Caki2 (cell line): ENCODE results near the gene CHPF. TPM values are rescaled to one million over a fixed set of nuclear protein-coding genes. Genes with fewer than 3 reads are reported as not detected.

Experiments
- DNase-seq: peaks from one replicate; pipeline ENCODE4 v3.0.0-alpha.2; 2015; ENCODE audit warnings: low read depth
- in situ Hi-C: cut with HindIII; loops from 2 replicates; pipeline ENCODE4 v1.10.0; 2016; ENCODE audit warnings: low sequenced_read_pairs, low pct_unique_long_range_greater_than_20kb, mixed read lengths
- total RNA-seq: library from RNA; depleted of rRNA; stranded (reverse); fragments of >200 nt; shearing (Covaris generic); gene quantifications from 2 replicates; pipeline ENCODE4 v1.2.3, GENCODE V29; 2014; ENCODE audit warnings: low replicate concordance

CHPF gene
- total RNA-seq, 1 experiment from 2014 or later, result 78.8 TPM

DNA sequence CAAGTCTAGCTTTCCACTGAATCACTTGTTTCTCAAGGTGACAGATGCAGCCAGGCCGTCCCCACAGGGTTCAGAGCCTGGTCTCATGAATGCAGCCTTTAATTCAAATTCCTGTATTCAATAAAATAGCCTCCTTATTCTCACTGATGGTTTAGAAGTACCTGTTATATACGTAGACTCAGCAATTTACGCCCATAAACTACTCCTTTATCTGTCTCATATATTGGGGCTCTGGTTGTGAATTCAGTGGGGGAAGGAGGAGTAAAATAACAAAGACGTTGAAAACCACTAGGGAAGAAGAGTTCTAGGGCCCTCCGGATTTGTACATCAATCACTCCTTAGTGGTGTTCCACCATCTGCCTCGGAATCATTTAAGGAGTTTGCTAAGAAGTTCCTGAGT lies 26.0 kb upstream of the CHPF start:
- peak; percentile 14 for DNase-seq
- in situ Hi-C loops, result no loop called here

DNA sequence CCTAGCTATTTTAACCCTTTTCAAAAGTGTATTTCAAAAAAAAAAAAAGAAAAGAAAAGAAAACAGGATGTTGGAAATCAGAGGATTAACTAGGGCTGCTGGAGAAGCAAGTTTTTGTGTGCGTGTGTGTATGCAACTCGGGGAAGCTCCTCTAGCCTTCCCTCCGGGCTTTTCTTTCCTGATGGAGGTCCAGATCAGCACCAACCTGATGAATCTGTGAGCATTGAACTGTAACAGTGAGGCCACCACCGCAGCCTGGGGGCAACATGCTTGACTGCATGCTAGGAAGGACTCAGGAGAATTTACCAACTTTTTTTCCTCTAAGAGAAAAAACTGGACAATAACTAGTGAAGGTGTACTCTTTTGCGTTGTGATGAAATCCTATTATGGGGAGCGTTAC lies 25.4 kb upstream of the CHPF start:
- DNase-seq, result peak; percentile 83
- in situ Hi-C loops, result no loop called here

DNA sequence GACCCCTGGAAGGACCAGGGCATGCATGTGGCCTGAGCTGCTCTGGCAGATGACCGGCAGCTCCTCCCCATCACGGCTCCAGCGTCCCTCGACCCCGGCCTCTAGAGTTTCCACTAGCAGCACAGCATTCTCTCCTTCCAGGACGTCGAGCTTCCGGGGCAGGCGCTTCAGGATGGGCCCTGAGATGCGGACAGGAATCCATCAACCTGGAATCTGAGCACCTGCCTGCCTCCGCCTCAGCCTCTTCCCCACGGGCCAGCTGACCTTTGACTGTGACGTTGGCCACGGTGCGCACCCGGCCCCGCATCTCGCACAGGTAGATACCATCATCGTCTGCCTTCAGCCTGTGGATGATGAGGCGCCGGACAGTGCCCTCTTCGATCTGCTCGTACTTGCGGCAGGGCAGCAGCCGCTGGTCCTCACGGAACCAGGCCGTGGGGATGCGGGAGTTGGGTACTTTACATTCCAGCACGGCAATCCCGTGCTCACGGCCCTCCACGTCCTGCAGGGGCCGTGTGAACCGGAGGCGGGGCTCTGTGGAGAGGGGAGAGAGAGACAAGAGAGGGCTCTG lies 24.3 kb upstream of the CHPF start:
- in situ Hi-C loops, result no loop called here
- DNase-seq, result no peak

DNA sequence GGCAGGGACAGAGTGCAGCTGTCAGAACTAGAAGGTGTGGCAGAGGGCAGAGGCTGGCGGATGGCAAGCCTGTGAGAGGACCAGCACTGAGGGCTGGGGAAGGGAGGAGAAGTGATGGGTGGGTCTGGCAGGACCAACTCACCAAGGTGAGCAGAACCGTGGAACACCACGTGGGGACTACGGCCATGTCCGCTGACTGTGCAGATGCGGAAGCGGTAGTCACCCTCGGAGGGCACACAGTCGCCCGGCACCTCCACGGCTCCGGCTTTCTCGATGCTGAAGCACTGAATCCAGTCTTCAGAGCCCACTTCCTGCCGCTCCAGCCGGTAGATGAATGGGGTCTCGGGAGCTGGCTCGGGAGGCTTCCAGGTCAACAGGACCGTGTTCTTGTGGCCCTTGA lies 23.5 kb upstream of the CHPF start:
- DNase-seq, result no peak

DNA sequence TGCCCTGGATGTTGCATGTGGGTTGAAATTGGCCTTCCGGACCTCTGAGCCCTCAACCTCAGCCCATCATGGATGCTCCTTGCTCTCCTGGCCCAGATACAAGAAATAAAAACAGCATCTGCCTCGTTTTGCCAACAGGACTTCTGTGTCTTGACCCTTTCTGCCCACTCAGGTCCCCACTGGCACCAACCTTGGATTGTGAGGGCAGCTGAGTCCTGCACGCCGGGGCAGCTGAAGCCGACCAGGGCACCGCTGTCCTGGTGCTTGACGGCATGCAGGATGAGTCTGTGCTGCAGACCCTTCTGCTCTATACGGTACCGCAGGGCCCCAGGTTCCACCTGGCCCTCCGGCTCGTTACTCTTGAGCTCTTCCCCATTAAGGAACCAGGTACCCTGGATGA lies 23.0 kb upstream of the CHPF start:
- DNase-seq, result no peak
- in situ Hi-C loops, result no loop called here

More for the DNA sequence above, 23.5 kb upstream of the CHPF start:
- in situ Hi-C loops, result no loop called here

DNA sequence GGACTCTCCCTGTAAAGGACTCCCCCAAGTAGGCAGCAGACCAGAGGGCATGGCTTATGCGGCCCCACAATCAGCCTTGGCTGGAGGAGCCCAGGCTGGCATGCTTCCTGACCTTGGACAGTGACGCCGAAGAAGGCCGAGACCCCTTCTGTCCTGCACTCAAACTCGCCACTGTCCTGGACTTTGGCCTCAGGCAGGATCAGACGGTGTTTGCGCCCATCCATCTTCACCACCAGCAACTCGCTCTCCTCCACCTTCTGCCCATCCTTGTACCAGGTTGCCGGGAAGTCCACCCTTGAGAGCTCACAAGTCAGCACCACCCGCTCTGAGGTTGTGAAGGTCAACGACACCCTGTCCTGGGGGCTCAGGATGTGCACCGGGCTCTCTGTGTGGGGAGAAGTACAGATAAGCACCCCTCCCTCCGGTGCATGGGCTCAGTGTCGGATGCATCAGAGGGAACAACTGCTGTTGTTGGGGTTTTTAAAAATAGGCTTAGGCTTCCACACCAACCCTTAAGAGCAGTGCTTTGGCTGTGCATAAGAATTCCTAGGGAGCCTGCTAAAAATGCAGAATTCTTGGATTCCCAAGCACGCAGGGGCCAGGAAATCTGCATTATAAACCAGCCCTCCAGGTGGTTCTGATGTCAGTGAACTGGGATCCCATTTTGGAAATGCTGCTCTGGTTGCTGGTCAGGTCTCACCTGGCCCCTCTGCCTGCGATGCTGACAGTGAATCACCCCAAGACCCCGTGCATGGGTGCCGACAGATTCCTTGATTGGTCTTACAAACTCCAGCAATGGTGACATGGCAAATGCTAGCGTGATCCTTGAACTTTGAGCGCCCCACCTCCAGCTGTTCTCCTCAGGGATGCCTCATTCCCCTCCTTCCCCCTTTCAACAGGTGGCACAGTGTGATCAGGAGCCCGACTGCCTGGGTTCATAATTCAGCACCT lies 21.8 kb upstream of the CHPF start:
- in situ Hi-C loops, result no loop called here
- DNase-seq, result no peak

DNA sequence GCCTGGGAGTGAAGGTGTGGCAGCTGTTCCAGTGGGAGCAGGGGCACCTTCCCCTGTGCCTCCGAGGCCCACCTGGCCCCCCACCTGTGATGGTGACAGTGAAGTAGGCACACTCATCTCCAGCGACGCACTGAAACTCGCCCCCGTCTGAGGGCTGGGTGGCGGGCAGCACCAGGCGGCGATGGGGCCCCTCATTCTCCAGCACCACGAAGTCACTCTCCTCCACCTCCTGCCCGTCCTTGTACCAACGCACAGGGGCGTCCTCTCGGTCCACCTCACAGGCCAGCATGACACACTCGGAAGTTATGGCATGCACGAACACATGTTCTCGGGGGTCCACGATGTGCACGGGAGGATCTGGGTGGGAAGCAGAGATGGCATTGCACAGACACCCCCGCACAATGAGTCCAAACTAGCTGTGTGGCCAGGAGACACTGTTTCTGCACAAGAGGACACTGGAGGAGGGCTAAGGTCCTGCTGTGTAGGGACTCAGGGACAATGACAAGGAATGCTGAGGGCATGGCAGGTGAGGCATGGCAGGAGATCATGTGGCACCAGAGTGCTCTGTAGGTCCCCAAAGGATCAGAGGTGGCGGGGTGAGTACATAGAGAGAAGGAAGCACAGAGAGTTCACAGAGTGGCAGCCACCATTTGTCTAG lies 19.8 kb upstream of the CHPF start:
- DNase-seq, result no peak
- in situ Hi-C loops, result no loop called here

DNA sequence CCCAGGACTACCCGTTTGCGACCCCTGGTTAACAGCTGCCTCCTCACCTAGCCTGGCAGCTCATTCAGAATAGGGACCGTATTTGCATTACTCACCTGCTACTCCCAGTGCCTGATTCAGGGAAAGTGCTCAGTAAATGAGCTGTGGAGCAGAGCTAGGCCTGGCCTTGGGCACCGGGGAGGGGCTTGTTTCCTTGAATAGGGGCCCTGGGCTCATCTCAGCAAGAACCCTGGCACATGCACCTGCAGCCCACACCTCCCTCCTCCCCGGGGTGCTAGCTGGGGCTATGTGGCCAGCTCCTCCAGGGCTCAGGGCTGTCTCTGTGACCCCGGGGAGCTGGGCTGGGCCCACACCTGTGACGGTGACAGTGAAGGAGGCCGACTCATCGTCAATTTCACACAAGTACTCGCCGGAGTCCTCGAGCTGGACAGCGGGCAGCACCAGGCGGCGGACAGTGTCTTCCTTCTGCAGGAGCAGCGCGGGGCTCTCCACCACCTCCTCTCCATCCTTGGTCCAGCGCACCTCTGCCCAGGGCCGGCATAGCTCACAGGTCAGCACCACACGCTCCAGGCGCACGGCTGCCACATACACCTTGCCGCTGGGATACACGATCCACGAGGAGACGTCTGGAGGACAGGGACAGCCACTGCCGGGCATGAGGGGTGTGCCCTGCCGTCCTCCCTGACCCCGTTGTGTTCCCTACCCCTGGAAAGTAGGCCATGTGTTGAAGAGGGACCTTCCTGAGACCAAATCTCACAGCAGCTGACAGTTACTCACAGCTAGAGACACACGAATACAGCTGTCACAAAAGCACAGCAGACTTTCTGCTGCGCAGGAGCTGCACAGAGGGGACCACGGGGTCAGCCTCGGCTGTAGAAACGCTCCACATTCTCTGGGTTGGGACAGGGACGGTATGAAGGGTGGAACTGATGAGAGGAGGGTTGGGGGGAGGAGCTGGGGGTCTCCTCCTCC lies 18.7 kb upstream of the CHPF start:
- in situ Hi-C loops, result no loop called here
- DNase-seq, result no peak

DNA sequence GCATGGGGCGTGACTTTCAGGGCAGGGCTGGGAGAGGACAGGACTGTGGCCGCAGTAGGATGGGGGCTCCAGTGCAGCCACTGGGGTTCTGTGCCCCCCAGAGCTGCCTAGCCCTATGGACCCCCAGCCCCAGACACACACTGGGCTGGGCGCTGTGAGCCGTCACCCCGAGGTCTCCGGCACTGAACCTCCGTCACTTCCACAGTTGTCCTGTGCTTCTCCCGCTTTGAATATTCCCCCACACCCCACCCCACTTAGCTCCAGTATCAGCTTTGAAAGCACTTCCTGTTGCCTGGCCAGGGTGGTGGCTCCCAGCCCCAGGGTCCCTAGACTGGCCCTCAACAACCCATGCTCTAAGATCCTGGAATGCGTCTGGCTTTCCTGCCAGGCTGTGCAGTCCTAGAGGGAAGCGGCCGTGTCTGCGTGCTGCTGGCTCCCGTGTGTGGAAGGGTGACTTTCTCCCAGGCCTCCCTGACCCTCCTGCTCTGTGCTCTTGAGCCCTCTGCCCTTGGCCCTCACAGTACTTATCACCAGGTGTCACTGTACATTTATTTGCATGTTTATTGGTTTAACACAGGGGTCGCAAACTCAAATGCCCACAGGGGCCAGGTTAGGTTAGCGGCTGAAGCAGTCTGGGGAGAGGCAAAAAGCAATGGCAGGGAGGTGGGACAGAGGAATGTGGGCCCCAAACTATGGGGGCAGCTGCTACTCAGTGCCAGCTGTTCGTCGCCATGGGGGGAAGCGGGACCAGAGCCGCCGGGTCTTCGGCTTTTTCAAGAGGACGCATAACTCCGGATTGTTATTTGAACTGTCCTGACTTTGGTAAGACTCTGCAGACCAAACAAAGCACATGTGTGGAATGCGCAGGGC lies 17.8 kb upstream of the CHPF start:
- no peak for DNase-seq
- in situ Hi-C loops, result no loop called here

DNA sequence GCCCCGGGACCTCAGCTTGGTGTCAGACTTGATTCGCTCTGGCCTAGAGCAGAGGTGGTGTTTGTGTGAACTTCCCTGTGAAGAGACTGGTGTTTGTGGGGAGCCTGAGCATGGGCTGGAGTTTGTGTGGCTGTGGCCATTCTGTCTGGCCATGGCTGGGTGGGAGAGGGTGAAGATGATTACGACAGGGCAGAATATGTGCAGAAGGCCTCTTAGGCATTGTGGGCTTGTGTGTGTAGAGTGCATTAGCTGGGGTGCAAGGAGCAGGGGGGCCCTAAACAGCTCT lies 17.2 kb upstream of the CHPF start:
- in situ Hi-C loops, result no loop called here
- DNase-seq, result no peak

DNA sequence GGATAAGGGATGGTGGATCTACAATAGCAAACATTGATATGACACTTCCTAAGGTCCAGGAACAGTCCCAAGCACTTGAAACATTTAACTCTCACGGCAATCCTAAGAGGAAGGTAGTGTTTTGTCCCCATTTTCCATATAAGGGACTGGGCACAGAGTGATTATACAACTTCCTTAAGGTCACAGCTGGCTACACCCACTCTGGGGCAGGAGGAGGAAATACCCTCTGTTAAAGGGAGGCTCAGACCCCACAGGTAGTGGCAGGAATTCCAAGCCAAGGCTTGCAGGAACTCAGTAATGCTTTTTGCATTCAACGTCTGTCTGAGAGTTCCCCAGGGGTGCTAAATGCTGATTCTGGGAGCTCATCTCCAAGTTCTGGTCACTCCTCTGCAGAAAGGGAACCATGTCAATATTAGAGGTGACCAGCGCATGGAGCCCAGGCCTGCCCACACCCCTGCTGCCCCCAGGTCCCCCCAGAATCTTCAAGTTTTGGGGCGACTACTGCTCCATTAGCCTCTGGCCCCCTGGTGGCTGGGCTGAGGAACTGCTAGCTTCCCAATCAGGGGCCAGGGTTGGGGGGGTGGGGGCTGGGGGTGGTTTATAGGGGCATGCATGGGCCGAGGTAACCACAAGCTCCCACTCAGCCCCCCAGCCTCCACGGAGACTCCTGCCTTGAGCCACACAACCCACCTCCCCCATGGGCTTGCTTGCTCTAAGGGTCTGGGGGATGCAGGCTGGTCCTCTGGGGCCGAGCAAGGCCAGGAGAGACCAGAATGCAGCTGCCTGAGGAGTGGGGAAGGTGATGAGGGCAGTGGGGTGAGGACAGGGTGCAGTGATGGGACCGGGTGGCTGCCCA lies 16.7 kb upstream of the CHPF start:
- no peak for DNase-seq
- in situ Hi-C loops, result no loop called here

DNA sequence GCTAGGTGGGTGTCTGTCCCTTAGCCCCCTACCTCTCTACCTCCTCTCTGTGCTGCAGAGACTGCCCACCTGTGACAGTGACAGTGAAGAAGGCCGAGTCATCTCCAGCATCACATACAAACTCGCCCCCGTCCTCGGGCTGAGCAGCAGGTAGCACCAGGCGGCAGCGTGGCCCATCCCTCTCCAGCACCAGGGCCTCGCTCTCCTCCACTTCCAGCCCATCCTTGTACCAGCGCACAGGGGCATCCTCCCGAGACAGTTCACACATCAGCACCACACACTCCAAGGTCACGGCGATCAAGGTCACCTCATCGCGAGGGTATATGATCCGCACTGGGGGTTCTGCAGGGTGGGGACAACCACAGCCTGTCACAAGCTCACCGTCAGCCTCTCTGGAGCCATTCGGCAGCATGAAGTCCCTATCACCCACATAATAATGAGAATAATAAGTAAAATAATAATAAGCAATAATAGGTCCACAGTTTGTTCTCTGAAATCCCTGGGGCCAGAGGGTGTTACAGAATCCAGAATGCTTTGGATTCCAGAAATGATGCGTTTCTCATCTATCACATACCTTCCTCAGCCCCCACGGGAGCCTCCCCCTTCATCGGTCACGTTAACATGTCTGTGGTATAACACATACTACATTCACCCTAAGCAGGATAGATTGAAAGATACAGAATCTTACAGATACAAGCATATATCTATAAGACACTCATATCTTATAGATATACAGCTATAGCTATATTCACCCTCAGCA lies 15.7 kb upstream of the CHPF start:
- in situ Hi-C loops, result no loop called here
- no peak for DNase-seq

DNA sequence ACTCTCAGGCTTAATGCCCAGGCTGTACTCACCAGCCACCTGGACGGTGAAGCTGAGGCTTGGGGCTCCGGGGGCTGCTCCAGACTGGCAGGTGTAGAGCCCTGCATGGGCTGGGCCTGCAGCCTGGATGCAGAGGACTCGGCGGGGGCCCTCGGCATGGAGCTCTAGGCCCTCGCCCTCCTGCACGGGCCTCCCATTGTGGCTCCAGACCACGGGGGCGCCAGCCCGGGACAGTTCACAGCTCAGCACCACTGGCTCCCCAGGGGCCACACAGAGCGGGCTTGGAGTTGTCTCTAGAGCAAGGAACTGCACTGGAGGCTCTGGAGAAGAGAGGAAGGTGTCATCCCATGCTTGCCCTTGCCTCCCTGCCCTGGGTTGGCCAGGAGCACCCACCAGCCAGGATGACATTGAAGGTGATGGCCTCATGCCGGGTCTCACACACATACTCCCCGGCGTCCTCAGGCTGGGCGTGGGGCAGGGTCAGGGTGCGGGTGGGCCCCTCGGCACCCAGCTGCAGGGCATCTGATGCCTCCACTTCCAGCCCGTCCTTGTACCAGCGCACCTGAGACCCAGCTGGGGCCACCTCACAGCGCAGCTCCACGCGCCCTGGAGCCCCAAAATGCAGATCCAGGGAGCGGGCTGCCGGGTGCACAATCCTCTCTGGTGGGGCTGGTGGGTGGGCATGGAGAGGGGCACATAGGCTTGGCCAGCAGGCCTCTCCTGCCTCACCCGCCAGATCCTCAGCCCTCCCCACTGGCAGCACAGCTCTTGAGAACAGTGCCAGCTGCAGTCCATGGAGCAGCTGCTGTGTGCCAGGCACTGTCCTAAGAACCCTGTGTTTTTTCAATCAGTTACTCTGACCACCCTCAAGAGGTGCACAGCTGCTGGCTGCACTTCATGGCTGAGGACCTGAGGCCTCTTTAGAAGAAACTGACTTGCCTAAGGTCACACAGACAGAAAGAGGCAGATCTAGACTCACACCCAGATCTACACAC lies 14.5 kb upstream of the CHPF start:
- in situ Hi-C loops, result no loop called here
- no peak for DNase-seq

DNA sequence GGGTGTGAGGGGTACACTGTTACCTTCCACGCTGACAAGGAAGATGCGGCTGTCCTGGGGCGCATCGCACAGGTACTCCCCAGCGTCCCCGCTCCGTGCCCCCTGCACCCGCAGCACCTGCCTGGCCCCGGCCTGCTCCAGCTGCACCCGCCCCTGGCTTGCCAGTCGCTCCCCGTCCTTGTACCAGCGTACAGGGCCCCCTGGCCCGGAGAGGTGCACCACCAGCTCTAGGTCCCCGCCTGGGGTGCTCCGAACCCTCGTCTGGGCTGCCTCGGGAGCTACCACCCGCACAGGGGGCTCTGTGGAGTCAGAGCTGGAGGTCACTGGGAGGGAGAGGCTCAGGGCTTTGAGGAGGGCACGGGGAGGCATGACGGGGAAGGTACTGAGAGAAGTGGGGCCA lies 13.7 kb upstream of the CHPF start:
- DNase-seq, result no peak
- in situ Hi-C loops, result no loop called here

DNA sequence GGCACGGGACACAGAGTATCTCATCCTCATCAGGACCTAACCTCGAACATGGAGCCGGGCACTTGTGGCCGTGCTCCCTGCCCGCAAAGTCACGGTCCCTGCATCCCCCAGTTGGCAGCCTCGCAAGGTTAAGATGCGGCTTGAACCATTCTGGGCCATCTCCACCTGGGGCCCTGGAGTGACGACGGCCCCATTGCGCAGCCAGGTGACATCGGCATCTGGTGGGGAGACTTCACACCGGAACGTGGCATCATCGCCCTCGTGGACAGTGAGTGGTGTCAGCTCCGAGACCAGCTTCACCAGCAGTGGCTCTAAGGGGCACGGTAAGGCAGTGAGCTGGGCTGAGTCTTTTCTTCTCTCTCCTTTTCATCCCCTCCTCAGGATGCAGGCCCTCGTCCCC lies 12.8 kb upstream of the CHPF start:
- in situ Hi-C loops, result no loop called here
- DNase-seq, result no peak
